Epithelial cell of esophagus (primary cell): ENCODE measurements around the gene KATNIP.
"Not testable (repeated sequence)": the region's sequence is repeated elsewhere in the genome, so short reads cannot be mapped to it uniquely, and the experiment has no call there.

Source experiments
- DNase-seq: peaks from one replicate; pipeline ENCODE4 v3.0.0; 2010; ENCODE audit warnings: low read depth
- H3K4me3 ChIP-seq: 2 replicates; pipeline ENCODE4 v1.5.1; 2011; ENCODE audit warnings: mild to moderate bottlenecking, low read length, control low read depth
- CTCF ChIP-seq: IDR thresholded peaks from 2 replicates; pipeline ENCODE4 v1.5.1; 2011; ENCODE audit warnings: low read depth, mild to moderate bottlenecking, low read length, control low read depth, inconsistent platforms; ENCODE audit not compliant: insufficient read depth; ENCODE audit errors: missing control alignments

KATNIP gene

GRCh38 chr16:27558932-27559331 is 9.0 kb downstream of the KATNIP start:
- no peak for TF ChIP-seq CTCF
- DNase-seq: no peak
- H3K4me3 ChIP-seq: no peak overlapping the region

GRCh38 chr16:27561216-27561615 is 11.3 kb downstream of the KATNIP start:
- no peak for DNase-seq
- no peak overlapping the region for H3K4me3 ChIP-seq
- no peak for TF ChIP-seq CTCF

GRCh38 chr16:27564224-27564623 is 14.3 kb downstream of the KATNIP start:
- no peak for DNase-seq
- TF ChIP-seq CTCF: no peak
- no peak overlapping the region for H3K4me3 ChIP-seq

- no peak for DNase-seq
- no peak overlapping the region for H3K4me3 ChIP-seq
These were observed 16.5 kb downstream of the KATNIP start for GRCh38 chr16:27566417-27566816.

GRCh38 chr16:27568077-27568476 is 18.1 kb downstream of the KATNIP start:
- DNase-seq: peak; percentile 50
- no peak for TF ChIP-seq CTCF
- no peak overlapping the region for H3K4me3 ChIP-seq

More at GRCh38 chr16:27566417-27566816, 16.5 kb downstream of the KATNIP start:
- no peak for TF ChIP-seq CTCF

- not testable (repeated sequence) for DNase-seq
These were observed 21.0 kb downstream of the KATNIP start for GRCh38 chr16:27570986-27571385.

GRCh38 chr16:27571433-27572326 is 21.7 kb downstream of the KATNIP start:
- TF ChIP-seq CTCF: no peak
- no peak for DNase-seq
- H3K4me3 ChIP-seq: no peak overlapping the region

More at GRCh38 chr16:27570986-27571385, 21.0 kb downstream of the KATNIP start:
- not testable (repeated sequence) for H3K4me3 ChIP-seq
